HCT116 (cell line): ENCODE measurements around the gene VEGFA. TPM values are rescaled to one million over a fixed set of nuclear protein-coding genes. Genes with fewer than 3 reads are reported as not detected.
A peak's percentile ranks its signal among the peaks of the same experiment; 100 is the strongest.

Experiments used
- ATAC-seq: fragments of 200-7000 bp; cut with Tn5 transposase; 2 replicates; pipeline ENCODE4 v1.9.1; 2020; ENCODE audit warnings: mild to moderate bottlenecking, moderate library complexity
- Bru-seq: library from RNA; stranded (reverse); fragments of 400-500 nt; gene quantifications from one replicate; lab custom pipeline; 2021; lab: Mats Ljungman, UMichigan
- BruChase-seq, 2 experiments: library from RNA; stranded (reverse); fragments of 400-500 nt; gene quantifications; one replicate each; lab custom pipeline; 2021; lab: Mats Ljungman, UMichigan
- BruUV-seq: library from RNA; stranded (reverse); fragments of 400-500 nt; replicated peaks from 2 replicates; lab custom pipeline; 2021; lab: Mats Ljungman, UMichigan
- CTCF ChIA-PET: fragments of 300-600 bp; sonication (Branson Sonifier 250); formaldehyde crosslinking; loops from one replicate; lab custom pipeline; 2021; ENCODE audit warnings: antibody characterized with exemption; lab: Charles Lee
- POLR2A ChIA-PET: fragments of 300-600, 350-600 bp; sonication (Branson Sonifier 250); formaldehyde crosslinking; loops from one replicate; lab custom pipeline; 2021; ENCODE audit warnings: antibody characterized with exemption; lab: Charles Lee
- RAD21 ChIA-PET, 2 experiments: fragments of 300-600 bp; sonication (Branson Sonifier 250); formaldehyde crosslinking; loops; one replicate each; lab custom pipeline; 2023; ENCODE audit warnings: low total read pairs in 2 of 2; ENCODE audit not compliant: uncharacterized antibody in 2 of 2, unreplicated experiment in 2 of 2, low non-redundant PET in 1 of 2; lab: Charles Lee
- DNase-seq: peaks from one replicate; pipeline ENCODE4 v3.0.0-alpha.2; 2010; ENCODE audit warnings: low read depth, low spot score
- H2AFZ ChIP-seq: fragments of 200-600 bp; shearing (Covaris generic), sonication (generic); 2 replicates; pipeline ENCODE4 v1.6.1; 2017; ENCODE audit warnings: low read depth, mixed run types, mixed read lengths, antibody characterized with exemption, low read length; ENCODE audit not compliant: poor library complexity, severe bottlenecking
- H3K27ac ChIP-seq: 2 replicates; pipeline ENCODE4 v1.5.1; 2012; ENCODE audit warnings: low read depth, low read length
- H3K27me3 ChIP-seq: fragments of 200-600 bp; sonication (generic); 2 replicates; pipeline ENCODE4 v1.6.1; 2016; ENCODE audit warnings: mixed run types, low read length, mixed read lengths; ENCODE audit not compliant: insufficient read depth
- H3K36me3 ChIP-seq, 2 experiments: fragments of 200-500 bp in 1 of 2; fragments of 200-600 bp in 1 of 2; sonication (Bioruptor generic) in 1 of 2; sonication (generic) in 1 of 2; 2 replicates each; pipeline versions ENCODE4 v1.5.1 to v1.6.1; 2014 to 2016; ENCODE audit warnings: low read length in 2 of 2, inconsistent platforms in 1 of 2, mixed read lengths in 1 of 2, mixed run types in 1 of 2; ENCODE audit not compliant: insufficient read depth in 2 of 2, control insufficient read depth in 1 of 2
- H3K4me1 ChIP-seq, 2 experiments: fragments of 200-600 bp in 1 of 2; sonication (generic) in 1 of 2; 2 replicates each; pipeline versions ENCODE4 v1.5.1 to v1.6.1; 2012 to 2017; ENCODE audit warnings: low read length in 2 of 2, inconsistent platforms in 1 of 2, mild to moderate bottlenecking in 1 of 2, mixed read lengths in 1 of 2, mixed run types in 1 of 2, moderate library complexity in 1 of 2; ENCODE audit not compliant: insufficient read depth in 2 of 2, control insufficient read depth in 1 of 2
- H3K4me2 ChIP-seq: fragments of 200-600 bp; sonication (generic); 2 replicates; pipeline ENCODE4 v1.6.1; 2017; ENCODE audit warnings: mixed run types, low read length, mixed read lengths
- H3K4me3 ChIP-seq, 2 experiments: fragments of 200-600 bp in 1 of 2; sonication (generic) in 1 of 2; replicated peaks in 1 of 2; 2 replicates each; pipeline ENCODE4 v1.5.1; 2011 to 2016; ENCODE audit warnings: low read length in 2 of 2, control low read depth in 1 of 2, low read depth in 1 of 2, mild to moderate bottlenecking in 1 of 2, mixed read lengths in 1 of 2, mixed run types in 1 of 2
- H3K79me2 ChIP-seq: fragments of 200-600 bp; sonication (generic); 2 replicates; pipeline ENCODE4 v1.6.1; 2017; ENCODE audit warnings: mild to moderate bottlenecking, mixed run types, low read length, moderate library complexity, mixed read lengths; ENCODE audit not compliant: insufficient read depth
- H3K9ac ChIP-seq: fragments of 200-600 bp; sonication (generic); 2 replicates; pipeline ENCODE4 v1.6.1; 2016; ENCODE audit warnings: low read length, mixed read lengths
- H3K9me2 ChIP-seq: fragments of 200-600 bp; sonication (generic), shearing (Covaris generic); 2 replicates; pipeline ENCODE4 v1.6.1; 2017; ENCODE audit warnings: mixed run types, mild to moderate bottlenecking, moderate library complexity; ENCODE audit not compliant: insufficient read depth
- H3K9me3 ChIP-seq, 2 experiments: fragments of 200-500 bp in 1 of 2; fragments of 200-600 bp in 1 of 2; sonication (Bioruptor generic) in 1 of 2; sonication (generic) in 1 of 2; 2 replicates each; pipeline ENCODE4 v1.6.1; 2014 to 2017; ENCODE audit warnings: low read length in 2 of 2, mixed read lengths in 2 of 2, inconsistent platforms in 1 of 2, low read depth in 1 of 2, mild to moderate bottlenecking in 1 of 2, mixed run types in 1 of 2, moderate library complexity in 1 of 2; ENCODE audit not compliant: control insufficient read depth in 1 of 2, insufficient read depth in 1 of 2
- H4K20me1 ChIP-seq: fragments of 200-600 bp; sonication (generic), shearing (Covaris generic); 2 replicates; pipeline ENCODE4 v1.6.1; 2017; ENCODE audit warnings: mixed run types, mild to moderate bottlenecking, moderate library complexity; ENCODE audit not compliant: insufficient read depth
- CEBPB ChIP-seq: IDR thresholded peaks from 2 replicates; pipeline ENCODE4 v1.6.1; 2012; ENCODE audit warnings: low read depth
- ELF1 ChIP-seq: IDR thresholded peaks from 2 replicates; pipeline ENCODE4 v1.6.1; 2012; ENCODE audit warnings: low read depth, borderline replicate concordance
- EZH2 ChIP-seq: fragments of 200-600 bp; sonication (generic); IDR thresholded peaks from 2 replicates; pipeline ENCODE4 v1.6.1; 2017; ENCODE audit warnings: antibody characterized with exemption, mixed run types
- EZH2phosphoT487 ChIP-seq: fragments of 200-600 bp; IDR thresholded peaks from 2 replicates; pipeline ENCODE4 v1.6.1; 2018; ENCODE audit warnings: antibody characterized with exemption, borderline replicate concordance
- FOSL1 ChIP-seq: IDR thresholded peaks from 2 replicates; pipeline ENCODE4 v1.6.1; 2012; ENCODE audit warnings: low read depth
- JUND ChIP-seq: IDR thresholded peaks from 2 replicates; pipeline ENCODE4 v1.6.1; 2012
- POLR2AphosphoS5 ChIP-seq: IDR thresholded peaks from 2 replicates; pipeline ENCODE4 v1.6.1; 2011; ENCODE audit warnings: mild to moderate bottlenecking, low read depth, low read length, moderate library complexity
- SIN3A ChIP-seq: IDR thresholded peaks from 2 replicates; pipeline ENCODE4 v1.6.1; 2012; ENCODE audit warnings: low read depth
- SP1 ChIP-seq: IDR thresholded peaks from 2 replicates; pipeline ENCODE4 v1.6.1; 2012; ENCODE audit warnings: low read depth
- SRF ChIP-seq: IDR thresholded peaks from 2 replicates; pipeline ENCODE4 v1.6.1; 2012; ENCODE audit warnings: low read depth
- TCF7L2 ChIP-seq: IDR thresholded peaks from 2 replicates; pipeline ENCODE4 v1.7.0; 2011; ENCODE audit warnings: borderline replicate concordance, inconsistent platforms; ENCODE audit not compliant: insufficient read depth, insufficient read length; ENCODE audit errors: extremely low read depth
- YY1 ChIP-seq: IDR thresholded peaks from 2 replicates; pipeline ENCODE4 v1.6.1; 2011; ENCODE audit warnings: low read length, low read depth, moderate library complexity, mild to moderate bottlenecking; ENCODE audit not compliant: insufficient replicate concordance; ENCODE audit errors: extremely low read depth
- ZFX ChIP-seq: fragments of 450-650 bp; IDR thresholded peaks from 2 replicates; pipeline ENCODE4 v1.6.1; 2017
- ZNF274 ChIP-seq: fragments of 200-500 bp; sonication (Bioruptor generic); IDR thresholded peaks from 2 replicates; pipeline ENCODE4 v1.6.1; 2014; ENCODE audit warnings: mild to moderate bottlenecking, low read depth, low read length, inconsistent platforms
- intact Hi-C: fragments of 100-400 bp; cut with micrococcal nuclease; formaldehyde crosslinking; loops from 2 replicates; pipeline ENCODE4 v1.10.0; 2022
- long read RNA-seq: library from polyadenylated mRNA; unstranded; transcript quantifications from one replicate; pipeline ENCODE4 v2.0.0, GENCODE V29; 2021; ENCODE audit not compliant: unreplicated experiment
- polyA plus RNA-seq: library from polyadenylated mRNA; unstranded; fragments of >200 nt; gene quantifications from 2 replicates; pipeline ENCODE4 v1.2.1, GENCODE V29; 2012; ENCODE audit warnings: missing spikeins
- total RNA-seq: library from RNA; stranded (reverse); gene quantifications from one replicate; pipeline ENCODE4 v1.2.1, GENCODE V29; 2021; ENCODE audit not compliant: unreplicated experiment
- TF ChIP-seq, protein P1 (sequence below): IDR thresholded peaks from 2 replicates; pipeline ENCODE4 v1.6.1; 2012; ENCODE audit warnings: low read depth
- TF ChIP-seq, protein P2 (sequence below), 3 experiments: fragments of 200-600 bp in 1 of 3; sonication (generic) in 1 of 3; IDR thresholded peaks in 2 of 3; conservative IDR thresholded peaks in 1 of 3; 2 replicates each; pipeline ENCODE4 v1.5.1; 2012 to 2017; ENCODE audit warnings: low read depth in 2 of 3, low read length in 2 of 3, antibody characterized with exemption in 1 of 3, borderline replicate concordance in 1 of 3, control low read depth in 1 of 3, mild to moderate bottlenecking in 1 of 3, mixed read lengths in 1 of 3, mixed run types in 1 of 3, moderate library complexity in 1 of 3; ENCODE audit not compliant: insufficient read depth in 1 of 3
- TF ChIP-seq, protein P3 (sequence below): IDR thresholded peaks from 2 replicates; pipeline ENCODE4 v1.6.1; 2012
- TF ChIP-seq, protein P4 (sequence below): IDR thresholded peaks from 2 replicates; pipeline ENCODE4 v1.6.1; 2012

VEGFA gene
- total RNA-seq (112 TPM), Bru-seq, nascent RNA (percentile 94 among the genes with signal in this experiment), BruChase-seq, experiment 1, labeled RNA remaining after a 6-hour chase (percentile 92 among the genes with signal in this experiment), BruChase-seq, experiment 2, labeled RNA remaining after a 2-hour chase (percentile 95 among the genes with signal in this experiment)
- 196 and 304 TPM in 2 replicates for polyA plus RNA-seq
- long read RNA-seq, transcript VEGFA-227 (6 exons, 984 nt) = major isoform, 150 of 279 reads
- long read RNA-seq, transcript VEGFA-231 (8 exons, 1,188 nt) = minor isoform, 10 of 279 reads
- long read RNA-seq, transcript VEGFA-201 (7 exons, 993 nt) = minor isoform, 6 of 279 reads
- long read RNA-seq, transcript VEGFA-205 (7 exons, 3,535 nt) = minor isoform, 52 of 279 reads
- long read RNA-seq, partial matches to known transcripts = 19 of 279 reads
- long read RNA-seq, other reads (novel, unspliced or antisense) = 38 of 279 reads

DNA sequence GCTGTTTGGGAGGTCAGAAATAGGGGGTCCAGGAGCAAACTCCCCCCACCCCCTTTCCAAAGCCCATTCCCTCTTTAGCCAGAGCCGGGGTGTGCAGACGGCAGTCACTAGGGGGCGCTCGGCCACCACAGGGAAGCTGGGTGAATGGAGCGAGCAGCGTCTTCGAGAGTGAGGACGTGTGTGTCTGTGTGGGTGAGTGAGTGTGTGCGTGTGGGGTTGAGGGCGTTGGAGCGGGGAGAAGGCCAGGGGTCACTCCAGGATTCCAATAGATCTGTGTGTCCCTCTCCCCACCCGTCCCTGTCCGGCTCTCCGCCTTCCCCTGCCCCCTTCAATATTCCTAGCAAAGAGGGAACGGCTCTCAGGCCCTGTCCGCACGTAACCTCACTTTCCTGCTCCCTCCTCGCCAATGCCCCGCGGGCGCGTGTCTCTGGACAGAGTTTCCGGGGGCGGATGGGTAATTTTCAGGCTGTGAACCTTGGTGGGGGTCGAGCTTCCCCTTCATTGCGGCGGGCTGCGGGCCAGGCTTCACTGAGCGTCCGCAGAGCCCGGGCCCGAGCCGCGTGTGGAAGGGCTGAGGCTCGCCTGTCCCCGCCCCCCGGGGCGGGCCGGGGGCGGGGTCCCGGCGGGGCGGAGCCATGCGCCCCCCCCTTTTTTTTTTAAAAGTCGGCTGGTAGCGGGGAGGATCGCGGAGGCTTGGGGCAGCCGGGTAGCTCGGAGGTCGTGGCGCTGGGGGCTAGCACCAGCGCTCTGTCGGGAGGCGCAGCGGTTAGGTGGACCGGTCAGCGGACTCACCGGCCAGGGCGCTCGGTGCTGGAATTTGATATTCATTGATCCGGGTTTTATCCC lies at the start of gene VEGFA:
TSS of gene VEGFA (plus strand) at position 686 of the 846 bp plus-strand sequence.
- ATAC-seq = peak; percentile 63
- ChIA-PET CTCF (interaction anchor here (0.6 to 4.5 kb wide), 27 partner anchors 10 to 320 kb away, joined by 3 to 51 read pairs (median 5); partner anchors contain the start of gene GTPBP2), POLR2A (interaction anchor here (0.7 to 2.5 kb wide), 36 partner anchors 8 to 477 kb away, joined by 3 to 17 read pairs (median 4); partner anchors contain the start of genes GTPBP2, HSP90AB1, MRPS18A and POLH)
- TF ChIP-seq CEBPB (no peak), ZFX (peak; percentile 76; the same call in 1 of the 2 replicates), ZNF274 (no peak), FOSL1 (no peak), EZH2phosphoT487 (no peak), SRF (no peak), EZH2 (no peak), SP1 (no peak), SIN3A (no peak), TCF7L2 (no peak), ELF1 (no peak), JUND (no peak), YY1 (peak; percentile 20), POLR2AphosphoS5 (peak; percentile 99)
- TF ChIP-seq, protein P1, sequence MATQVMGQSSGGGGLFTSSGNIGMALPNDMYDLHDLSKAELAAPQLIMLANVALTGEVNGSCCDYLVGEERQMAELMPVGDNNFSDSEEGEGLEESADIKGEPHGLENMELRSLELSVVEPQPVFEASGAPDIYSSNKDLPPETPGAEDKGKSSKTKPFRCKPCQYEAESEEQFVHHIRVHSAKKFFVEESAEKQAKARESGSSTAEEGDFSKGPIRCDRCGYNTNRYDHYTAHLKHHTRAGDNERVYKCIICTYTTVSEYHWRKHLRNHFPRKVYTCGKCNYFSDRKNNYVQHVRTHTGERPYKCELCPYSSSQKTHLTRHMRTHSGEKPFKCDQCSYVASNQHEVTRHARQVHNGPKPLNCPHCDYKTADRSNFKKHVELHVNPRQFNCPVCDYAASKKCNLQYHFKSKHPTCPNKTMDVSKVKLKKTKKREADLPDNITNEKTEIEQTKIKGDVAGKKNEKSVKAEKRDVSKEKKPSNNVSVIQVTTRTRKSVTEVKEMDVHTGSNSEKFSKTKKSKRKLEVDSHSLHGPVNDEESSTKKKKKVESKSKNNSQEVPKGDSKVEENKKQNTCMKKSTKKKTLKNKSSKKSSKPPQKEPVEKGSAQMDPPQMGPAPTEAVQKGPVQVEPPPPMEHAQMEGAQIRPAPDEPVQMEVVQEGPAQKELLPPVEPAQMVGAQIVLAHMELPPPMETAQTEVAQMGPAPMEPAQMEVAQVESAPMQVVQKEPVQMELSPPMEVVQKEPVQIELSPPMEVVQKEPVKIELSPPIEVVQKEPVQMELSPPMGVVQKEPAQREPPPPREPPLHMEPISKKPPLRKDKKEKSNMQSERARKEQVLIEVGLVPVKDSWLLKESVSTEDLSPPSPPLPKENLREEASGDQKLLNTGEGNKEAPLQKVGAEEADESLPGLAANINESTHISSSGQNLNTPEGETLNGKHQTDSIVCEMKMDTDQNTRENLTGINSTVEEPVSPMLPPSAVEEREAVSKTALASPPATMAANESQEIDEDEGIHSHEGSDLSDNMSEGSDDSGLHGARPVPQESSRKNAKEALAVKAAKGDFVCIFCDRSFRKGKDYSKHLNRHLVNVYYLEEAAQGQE = no peak
- TF ChIP-seq, protein P2, sequence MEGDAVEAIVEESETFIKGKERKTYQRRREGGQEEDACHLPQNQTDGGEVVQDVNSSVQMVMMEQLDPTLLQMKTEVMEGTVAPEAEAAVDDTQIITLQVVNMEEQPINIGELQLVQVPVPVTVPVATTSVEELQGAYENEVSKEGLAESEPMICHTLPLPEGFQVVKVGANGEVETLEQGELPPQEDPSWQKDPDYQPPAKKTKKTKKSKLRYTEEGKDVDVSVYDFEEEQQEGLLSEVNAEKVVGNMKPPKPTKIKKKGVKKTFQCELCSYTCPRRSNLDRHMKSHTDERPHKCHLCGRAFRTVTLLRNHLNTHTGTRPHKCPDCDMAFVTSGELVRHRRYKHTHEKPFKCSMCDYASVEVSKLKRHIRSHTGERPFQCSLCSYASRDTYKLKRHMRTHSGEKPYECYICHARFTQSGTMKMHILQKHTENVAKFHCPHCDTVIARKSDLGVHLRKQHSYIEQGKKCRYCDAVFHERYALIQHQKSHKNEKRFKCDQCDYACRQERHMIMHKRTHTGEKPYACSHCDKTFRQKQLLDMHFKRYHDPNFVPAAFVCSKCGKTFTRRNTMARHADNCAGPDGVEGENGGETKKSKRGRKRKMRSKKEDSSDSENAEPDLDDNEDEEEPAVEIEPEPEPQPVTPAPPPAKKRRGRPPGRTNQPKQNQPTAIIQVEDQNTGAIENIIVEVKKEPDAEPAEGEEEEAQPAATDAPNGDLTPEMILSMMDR (IDR thresholded peaks at IDR 0.05 in 2 of 3, conservative IDR thresholded peaks at IDR 0.05 in 1 of 3; ENCODE audit: borderline replicate concordance in 1 of 3, insufficient read depth in 1 of 3, low read depth in 2 of 3, low read length in 2 of 3) = peak in 2 of 3 experiments; percentile 97; a peak in 4 of 6 replicates
- TF ChIP-seq, protein P3, sequence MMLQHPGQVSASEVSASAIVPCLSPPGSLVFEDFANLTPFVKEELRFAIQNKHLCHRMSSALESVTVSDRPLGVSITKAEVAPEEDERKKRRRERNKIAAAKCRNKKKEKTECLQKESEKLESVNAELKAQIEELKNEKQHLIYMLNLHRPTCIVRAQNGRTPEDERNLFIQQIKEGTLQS = no peak
- TF ChIP-seq, protein P4, sequence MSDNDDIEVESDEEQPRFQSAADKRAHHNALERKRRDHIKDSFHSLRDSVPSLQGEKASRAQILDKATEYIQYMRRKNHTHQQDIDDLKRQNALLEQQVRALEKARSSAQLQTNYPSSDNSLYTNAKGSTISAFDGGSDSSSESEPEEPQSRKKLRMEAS = no peak

More for the DNA sequence above, at the start of gene VEGFA:
- 0 out of 4 replicates have a peak, but pooled peaks cover 0 to 2% of the 10 kb centered on the region in 2 experiments for H3K36me3 ChIP-seq
- H3K9ac ChIP-seq = peak within 1 kb of the TSS; percentile 89
- intact Hi-C loops = loop anchor here (1.0 to 5.0 kb wide), 7 partner anchors 47 to 310 kb away; partner anchors contain the start of gene GTPBP2
- peaks cover 24 to 36% of the 10 kb centered on the region in 2 experiments for H3K4me1 ChIP-seq
- peak within 1 kb of the TSS; percentile 93 for H3K4me3 ChIP-seq
- RAD21 ChIA-PET = interaction anchor here (0.6 to 2.0 kb wide), 11 partner anchors 9 to 311 kb away, joined by 3 to 11 read pairs (median 6); no protein-coding TSS in a partner anchor
- no peaks in the 10 kb centered on the region for H3K27me3 ChIP-seq
- peak within 1 kb of the TSS; percentile 95 for H3K27ac ChIP-seq
- H3K79me2 ChIP-seq = peaks cover 45% of the 10 kb centered on the region
- TSS peak; percentile 33 for BruUV-seq
- H2AFZ ChIP-seq = no peak within 1 kb of the TSS
- no peaks in the 10 kb centered on the region for H3K9me2 ChIP-seq
- H4K20me1 ChIP-seq = no peaks in the 10 kb centered on the region
- H3K4me2 ChIP-seq = peak within 1 kb of the TSS; percentile 88
- DNase-seq = peak; percentile 68
- no peaks in the 10 kb centered on the region for H3K9me3 ChIP-seq
